NCI-H460 (cell line): ENCODE measurements around the gene PGLYRP3. TPM values are rescaled to one million over a fixed set of nuclear protein-coding genes. Genes with fewer than 3 reads are reported as not detected.
"Not testable (repeated sequence)": the region's sequence is repeated elsewhere in the genome, so short reads cannot be mapped to it uniquely, and the experiment has no call there.

Experiments
- DNase-seq: peaks from one replicate; pipeline ENCODE4 v3.0.0-alpha.2; 2016; ENCODE audit warnings: low read depth; ENCODE audit errors: extremely low read depth
- total RNA-seq: library from RNA; depleted of rRNA; stranded (reverse); fragments of >200 nt; shearing (Covaris generic); gene quantifications from 2 replicates; pipeline ENCODE4 v1.2.3, GENCODE V29; 2014

The PGLYRP3 gene
- total RNA-seq, 1 experiment from 2014 or later = not detected

DNA sequence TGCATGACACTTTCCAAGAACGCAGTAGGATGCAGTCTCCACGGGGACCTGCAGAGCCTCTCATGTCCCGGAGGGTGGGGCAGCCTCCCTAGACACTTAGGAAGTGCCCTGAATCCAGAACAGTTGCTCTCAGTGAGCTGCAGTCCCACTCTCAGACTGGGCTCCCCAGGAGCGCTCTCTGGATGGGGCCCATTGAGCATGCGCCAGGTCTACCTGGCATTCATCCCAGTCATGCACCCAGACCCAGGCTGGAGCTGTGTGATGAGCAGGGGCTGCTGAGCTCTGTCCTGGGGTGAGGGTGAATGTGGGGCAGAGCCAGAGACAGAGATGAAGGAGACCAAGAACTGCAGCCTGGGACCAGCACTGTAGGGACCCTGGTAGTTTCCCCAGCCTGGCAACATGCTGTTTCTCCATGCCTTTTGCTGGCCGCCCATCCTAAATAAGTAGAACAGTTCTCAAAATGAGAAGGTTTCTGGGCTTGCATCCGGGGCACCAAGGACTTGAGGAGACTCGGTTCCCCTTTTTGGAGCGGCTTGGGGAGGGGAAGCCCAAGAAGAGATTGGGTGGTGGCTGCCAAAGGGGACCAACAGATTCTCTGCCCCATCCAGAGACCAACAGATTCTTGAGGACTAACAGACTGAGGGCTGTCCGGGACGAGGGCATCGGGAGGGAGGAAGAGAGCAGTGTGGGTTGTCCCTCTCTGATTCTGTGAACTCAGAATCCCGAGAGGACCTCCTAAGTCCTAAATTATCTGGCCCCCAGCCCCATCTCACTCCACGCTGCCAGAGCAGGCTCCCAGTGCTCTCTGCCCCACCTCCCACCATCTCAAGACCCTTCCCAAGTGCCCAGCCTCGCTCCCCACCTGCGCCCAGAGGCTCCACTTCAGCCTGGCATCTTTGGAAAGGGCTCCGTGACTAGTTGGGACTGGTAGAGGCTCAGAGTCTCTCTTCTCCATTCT, 36.9 kb upstream of the PGLYRP3 start:
- no peak for DNase-seq

DNA sequence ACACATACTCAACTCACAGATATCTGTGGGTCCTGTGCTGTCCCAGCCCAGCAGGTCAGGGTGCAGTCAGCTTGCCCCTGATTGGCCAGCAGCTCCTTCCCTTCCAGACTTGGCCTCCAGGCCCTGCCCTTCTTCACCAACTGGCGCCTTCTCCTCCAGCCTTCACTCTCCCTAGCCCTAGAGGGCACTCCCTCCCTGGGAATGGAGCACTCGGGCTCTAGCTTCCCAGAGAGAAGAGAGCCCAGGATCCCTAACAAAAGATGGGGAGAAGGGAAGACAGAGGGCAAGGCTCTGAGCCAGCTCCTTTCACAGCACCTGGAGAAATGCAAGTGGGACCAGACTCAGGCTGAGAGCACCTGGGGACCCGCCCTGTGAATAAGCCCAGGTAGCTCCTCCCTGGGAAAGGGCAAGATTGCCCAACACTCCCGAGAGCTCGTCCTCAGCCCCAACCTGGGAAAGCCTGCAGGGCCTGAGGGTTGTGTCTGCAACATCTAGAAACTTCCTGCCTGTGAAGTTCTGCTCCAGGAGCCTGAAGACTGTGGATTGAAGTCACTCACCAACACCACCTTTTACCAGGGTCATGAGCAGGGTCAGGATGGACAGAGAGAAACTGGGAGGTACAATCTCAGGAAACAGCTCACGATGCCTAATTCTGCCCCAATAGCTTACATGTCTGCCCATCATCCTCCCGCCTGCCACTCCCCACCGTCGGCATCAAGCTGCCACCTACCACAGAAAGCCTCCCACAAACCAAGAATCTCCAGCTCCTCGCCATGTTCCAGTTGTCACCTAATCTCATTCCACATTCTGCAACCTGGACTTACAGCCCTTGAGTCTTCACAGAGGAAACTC, 36.0 kb upstream of the PGLYRP3 start, which contains the start of gene PGLYRP4:
TSS of gene PGLYRP4 (minus strand) at position 331 of the 852 bp plus-strand sequence. CDS start 909 bp downstream, outside the sequence.
- no peak for DNase-seq

DNA sequence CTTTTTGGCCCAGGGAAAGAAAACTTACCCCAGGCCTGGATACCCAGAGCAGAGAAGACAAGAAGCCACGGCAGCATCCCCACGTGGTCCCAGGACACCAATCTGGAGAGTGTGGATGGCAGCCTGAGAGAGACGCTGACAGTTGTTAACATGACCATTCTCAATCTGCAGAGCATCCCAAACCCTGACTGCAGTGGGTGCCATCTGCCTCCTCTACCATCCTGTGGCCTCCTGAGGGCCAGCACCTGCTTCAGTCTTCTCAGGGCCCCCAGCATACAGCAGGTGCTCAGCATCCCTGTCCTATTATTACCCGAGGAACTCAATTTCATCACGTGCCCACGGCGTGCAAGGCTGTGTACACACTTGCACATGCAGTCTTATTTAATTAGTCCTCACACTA, 35.1 kb upstream of the PGLYRP3 start:
- no peak for DNase-seq

DNA sequence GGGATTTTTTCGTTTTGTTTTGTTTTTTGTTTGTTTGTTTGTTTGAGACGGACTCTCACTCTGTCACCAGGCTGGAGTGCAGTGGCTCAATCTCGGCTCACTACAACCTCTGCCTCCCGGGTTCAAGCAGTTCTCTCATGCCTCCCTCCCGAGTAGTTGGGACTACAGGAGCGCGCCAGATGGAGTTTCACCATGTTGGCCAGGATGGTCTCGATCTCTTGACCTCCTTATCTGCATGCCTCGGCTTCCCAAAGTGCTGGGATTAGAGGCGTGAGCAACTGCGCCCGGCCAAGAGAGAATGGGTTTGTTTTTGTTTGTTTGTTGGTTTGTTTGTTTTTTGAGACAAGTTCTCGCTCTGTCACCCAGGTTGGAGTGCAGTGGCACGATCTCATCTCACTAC, 34.3 kb upstream of the PGLYRP3 start:
- DNase-seq = not testable (repeated sequence)

DNA sequence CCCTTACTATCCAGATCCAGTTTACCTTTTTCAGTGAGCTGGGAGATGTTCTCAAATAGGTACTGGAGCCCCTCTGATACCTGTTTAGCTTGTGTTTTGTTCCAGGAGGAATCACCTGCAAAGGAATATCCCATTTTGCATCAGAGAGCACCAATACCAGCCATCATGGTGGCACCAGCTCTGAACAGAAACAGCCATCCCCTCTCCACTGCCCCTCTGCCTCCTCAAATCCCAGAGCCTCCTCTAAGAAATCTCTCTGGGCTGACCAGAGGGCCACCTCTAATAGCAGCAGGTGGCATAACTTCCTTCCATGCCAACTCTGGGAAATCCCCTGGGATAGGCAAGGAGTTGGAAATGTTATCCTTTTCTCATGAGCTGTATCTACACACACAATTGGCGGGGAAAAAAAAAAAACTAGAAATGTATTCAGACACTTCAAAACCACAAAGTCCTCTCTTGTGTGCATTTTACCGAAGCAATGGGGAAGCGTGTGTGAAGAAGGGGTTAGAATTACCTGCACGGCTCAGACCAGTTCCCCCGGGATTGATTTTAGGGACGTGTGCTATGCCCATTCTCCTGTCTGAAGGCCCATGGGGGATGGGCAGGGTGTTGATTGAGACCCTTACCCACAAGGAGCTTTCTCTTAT, 33.4 kb upstream of the PGLYRP3 start:
- DNase-seq = no peak

DNA sequence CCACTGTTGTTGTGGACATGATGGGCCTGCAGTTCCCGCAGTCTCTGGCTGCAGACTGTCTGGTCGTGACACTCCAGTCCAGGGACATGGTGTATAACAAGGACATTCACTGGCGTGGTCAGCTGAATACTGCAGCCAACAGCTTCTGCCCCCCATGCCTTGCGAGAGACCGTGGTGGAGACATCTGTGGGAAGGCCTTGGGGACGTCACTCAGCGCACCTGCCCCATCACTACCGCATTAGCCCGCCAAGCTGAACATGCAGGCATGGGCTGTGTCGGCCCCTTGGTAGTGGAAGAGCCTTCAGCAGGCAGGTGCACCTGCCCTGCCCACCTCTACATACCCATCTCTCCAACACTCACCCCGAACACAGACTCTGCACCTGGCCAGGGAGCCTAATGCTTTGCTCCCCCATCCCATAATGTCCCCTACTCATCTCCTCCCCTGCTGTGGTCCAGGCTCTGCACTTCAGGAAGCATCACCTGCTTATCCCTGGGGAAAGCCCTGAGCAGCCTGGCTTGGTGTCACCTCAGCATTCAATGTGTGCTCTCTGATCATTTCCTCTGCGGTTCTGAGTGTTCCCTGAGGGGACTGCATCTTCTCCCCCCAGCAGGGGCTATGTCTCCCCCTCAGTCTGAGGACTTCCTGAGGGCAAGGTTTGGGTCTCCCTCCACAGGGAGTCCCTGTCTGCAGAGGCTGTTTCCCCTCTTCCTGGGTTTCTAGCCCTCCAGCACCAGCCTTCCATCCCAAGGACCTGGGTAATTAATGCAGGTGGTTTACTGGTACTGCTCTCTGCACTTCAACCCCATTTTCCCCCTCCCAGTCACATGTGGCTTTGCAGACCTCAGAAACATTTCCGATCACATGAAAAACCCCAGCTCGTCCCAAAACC, 32.7 kb upstream of the PGLYRP3 start:
- no peak for DNase-seq

DNA sequence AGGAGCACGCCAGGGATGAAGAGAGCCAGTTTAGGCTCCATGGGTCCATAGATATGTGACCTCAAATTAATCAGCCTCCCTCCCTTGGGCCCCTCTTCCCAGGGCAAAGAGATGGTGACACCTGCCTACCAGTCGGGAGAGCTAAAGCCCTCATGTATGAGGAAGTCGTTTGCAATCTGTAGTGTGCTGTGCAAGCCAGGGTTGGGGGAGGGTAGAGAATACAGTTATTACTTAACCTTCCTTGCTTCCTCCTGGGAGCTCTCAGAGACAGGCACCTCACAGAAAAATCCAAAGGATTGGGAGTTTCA, 31.9 kb upstream of the PGLYRP3 start:
- DNase-seq = no peak

DNA sequence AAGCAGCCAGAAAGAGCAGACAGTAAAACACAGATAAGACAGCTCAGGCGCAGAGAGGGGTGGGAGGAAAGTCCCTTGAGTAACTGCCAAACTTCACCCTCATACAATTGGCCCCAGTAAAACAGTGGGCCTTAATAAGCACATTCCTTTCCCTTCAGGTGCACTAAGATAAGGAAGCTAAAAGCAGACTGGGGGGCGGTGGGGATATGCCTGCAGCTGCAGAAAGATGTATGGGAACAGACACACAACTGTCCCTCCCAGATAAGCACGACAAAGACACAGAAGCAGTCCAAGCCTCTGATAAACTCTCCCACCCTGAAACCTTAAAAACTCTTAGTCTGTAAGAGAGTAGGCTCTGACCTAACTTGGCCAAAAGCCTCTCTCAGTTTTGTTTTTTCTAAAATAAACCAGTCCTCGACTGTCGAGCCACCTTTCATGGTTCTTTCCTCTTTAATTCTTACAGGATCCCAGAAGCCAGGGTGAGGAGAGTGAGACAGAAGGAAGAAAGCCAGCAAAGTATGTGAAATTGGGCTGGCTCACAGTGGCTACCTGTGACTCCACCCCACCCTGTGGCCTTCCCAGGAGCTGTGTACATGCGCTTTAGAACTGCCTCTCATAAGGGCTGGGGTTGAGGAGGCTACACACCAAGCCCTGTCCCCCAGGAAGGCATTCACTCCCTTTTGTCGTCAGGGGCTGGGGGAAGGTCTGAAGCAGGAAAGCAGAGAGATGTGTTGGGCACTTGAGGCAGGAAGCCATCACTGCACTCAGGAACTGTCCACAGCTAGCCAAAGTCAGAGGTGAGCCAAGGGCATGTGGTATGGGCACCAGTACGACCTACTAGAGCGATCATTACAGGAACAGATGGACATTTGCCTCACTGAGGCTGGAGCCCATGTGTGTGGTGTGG, 31.3 kb upstream of the PGLYRP3 start:
- no peak for DNase-seq

DNA sequence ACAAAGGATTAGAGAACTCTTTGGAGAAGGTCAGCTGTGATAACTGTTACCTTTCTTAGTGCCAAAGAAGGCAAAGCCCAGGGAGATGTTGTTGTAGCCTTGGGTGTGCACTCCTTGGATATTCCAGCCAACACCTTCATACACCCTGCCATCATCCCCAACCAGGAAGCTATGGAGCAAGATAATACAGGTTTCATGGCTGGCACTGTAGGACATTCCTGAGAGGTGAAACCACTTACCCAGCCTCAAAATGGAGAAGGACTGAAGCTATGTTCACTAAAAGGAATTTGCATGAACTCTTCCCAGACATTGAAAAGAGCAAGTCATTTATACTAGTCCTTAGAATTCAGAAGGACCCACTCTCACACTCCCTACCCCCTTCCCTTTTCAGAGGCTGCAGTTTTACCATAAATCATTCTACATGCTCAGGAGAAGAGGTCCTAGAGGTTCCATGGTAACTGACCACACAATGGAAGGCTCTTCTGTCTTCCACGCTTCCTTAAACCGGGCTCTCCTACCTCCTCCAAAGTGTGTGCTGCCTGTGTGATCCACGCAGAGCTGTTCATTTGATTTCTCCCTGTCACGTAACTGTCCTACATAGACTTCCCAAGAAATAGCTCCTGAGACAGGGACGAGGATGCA, 30.4 kb upstream of the PGLYRP3 start:
- no peak for DNase-seq

DNA sequence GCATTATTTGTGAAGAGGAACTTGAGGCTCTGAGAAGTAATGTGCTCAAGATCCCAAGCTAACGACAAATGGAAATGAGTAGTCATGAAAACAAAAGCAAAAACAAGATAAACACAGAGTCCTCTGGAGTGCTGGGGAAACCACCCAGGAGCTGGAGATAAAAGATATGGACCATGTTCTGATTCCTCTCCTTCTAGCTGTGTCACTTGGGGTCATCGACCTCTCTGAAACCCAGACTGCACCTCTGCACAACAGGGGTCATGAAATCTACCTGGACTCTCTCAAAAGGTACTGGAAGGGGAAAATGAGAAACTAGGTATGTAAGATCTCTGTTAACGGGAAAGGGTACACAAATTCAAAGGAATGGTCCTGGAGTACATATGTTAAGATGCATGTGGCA, 29.4 kb upstream of the PGLYRP3 start:
- no peak for DNase-seq

DNA sequence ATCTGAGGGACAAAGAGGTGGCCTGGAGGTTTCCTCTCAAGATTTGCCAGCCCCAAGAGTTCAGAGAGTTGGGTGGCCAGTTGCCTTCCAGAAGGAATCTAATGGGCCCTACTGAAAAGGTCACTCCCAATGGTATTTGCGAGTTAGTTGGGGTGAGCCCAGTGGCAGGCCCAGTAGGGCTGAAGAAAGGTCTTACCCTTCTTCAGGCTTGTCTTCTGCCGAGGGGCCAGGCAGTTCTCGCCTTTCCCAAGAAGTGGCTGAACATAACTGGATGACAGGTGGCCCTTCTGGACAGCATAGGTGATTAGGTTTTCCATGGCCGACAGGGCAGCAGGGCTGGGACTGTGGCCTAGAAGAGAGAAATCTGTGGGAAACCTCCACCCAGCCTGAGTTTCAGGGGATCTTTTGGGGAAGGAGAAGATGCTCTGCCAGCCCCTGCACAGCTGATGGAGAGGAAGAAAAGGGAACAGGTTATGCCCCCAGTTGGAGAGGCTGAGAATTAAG, 28.7 kb upstream of the PGLYRP3 start:
- DNase-seq = no peak

DNA sequence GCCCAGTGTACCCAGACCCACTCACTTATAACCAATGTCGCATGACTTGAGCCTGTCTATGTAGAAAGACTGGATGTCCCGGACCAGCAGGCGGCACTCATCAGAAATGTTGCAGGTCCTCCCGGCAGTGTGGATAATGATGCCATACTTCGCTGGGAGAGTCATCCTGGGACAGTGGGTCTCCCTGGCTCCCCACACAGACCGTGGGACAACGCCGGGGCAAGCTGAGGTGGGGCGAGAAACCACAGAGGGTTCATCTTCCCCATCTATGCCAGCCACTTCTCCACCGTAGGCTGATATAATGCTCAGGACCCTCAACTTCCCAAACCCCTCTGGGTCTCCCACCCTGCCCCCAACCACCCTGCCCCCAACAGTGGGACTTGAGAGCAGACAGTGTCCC, 27.6 kb upstream of the PGLYRP3 start:
- DNase-seq = no peak

DNA sequence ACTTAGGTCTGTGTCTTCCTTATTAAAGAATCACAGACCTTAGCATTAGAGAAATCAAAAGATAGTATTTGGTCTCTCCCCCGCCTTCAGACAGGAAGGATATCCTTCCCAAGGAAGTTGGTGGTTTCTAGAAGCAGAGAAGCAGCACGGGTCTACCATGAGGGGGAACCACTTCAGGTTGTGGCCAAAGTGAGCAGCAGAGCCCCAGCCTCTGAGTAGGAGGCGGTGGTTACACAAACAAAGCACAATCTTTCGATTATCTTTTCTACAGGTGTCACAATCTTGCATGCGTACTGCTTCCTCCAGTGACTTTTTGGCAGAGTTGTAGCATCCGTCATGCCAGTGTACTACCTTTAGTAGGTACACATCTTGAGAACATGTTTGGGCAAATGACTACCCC, 27.1 kb upstream of the PGLYRP3 start:
- no peak for DNase-seq

DNA sequence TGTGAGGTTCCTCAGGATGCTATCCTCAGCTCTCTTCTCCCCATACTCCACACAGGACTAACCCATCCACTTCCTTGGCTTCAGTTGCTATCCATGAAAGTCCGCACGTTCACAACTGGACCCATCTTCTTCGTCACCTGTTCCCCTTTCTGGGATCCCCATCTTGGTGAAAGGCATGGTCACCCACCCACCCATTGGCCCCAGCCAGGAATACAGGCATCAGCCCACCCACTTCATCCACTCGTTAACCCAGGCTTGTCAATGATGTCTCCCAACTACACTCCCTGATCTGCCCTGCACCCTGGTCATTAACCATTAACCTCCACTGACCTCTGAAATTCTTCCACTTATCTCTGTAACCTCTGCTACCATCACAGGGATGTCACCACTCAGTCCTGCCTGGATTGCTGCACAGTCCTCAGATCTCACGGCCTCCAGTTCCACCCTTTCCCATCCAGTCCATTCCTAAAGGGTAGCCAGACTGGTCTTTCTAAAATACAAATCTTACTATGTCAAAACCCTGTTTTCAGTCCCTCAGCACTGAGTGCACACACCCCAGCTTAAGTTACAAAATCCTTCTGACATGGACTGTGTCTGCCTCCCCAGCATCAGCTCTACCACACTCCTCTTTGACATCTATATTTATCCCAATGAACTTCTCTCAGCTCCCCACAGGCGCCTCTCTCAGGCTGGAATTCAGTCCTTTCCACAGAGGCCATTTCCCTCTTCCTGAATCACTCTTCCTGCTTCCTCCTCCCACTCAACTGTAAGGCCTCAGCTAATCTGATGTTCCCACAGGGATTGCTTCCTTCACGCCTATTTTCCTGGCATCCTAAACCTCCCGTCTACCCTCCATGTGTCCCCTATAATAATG, 25.5 kb upstream of the PGLYRP3 start:
- no peak for DNase-seq

DNA sequence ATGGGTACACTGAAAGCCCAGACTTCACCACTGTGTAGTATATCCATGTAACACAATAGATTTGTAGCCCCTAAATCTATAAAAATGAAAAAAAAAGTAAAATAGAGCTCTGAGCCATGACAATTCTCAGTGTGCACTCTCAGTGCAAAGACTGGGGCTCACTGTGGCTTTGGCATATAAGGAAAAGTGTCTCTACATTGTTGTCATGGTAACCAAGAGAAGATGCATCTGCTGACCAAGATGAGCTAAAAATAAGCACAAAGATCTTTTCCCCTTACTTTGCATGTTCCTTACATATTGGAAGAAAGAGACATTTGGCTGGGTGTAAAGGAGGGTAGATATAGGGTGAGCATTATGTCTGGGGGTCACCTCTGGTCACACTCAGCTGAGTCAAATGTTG, 23.9 kb upstream of the PGLYRP3 start:
- no peak for DNase-seq

DNA sequence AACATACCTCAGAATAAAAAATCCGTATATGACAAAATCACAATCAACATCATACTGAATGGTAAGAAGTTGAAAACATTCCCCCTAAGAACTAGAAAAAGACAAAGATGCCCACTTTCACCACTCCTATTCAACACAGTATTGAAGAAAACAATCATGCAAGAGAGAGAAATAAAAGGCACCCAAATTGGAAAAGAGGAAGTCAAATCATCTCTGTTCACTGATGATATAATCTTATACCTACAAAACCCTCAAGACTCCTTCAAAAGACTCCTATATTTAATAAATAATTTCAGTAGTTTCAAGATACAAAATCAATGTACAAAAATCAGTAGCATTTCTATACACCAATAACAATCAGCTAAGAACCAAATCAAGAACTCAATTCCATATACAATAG, 21.1 kb upstream of the PGLYRP3 start:
- DNase-seq = no peak

DNA sequence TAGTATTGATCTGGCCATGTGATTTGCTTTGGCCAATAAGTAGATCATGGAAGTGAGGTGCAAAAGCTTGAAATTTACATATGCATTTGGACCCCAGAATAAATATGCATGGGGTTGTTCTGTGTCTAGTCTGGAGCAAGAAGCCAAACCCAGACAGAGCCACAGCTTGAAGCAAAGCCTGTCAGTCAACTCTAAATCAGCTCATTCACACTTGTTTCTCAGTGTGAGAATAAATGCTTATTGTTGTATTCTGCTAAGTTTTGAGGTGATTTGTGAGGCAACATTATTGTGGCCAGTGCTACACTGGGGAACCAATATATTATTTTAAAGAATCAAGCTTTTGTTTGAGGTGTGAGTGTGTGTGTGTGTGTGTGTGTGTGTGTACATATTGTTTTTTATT, 12.2 kb upstream of the PGLYRP3 start:
- DNase-seq = no peak

DNA sequence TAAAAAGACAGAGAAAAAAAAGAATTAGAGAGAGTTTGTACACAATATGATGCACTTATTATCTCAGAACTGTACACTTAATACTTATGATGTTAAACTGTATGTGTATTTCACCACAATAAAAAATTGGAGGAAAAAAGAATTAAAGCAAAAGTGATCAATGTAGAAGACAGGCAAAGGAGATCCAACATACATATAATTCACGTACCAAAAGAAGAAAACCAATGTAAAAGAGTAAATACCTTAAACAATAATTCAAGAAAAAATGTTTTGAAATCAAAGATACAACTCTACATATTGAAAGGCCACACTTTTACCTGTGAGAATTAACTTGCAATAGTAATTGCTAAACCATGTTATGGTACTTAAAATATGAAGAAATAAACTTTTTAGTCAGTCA, 9.8 kb upstream of the PGLYRP3 start:
- DNase-seq = no peak
